Right cardiac atrium (tissue), 5 donors: Measurements from ENCODE around the gene C6orf47. TPM values are rescaled to one million over a fixed set of nuclear protein-coding genes. Genes with fewer than 3 reads are reported as not detected.

Experiments
- ATAC-seq, 2 donors: fragments of 200-7000 bp; cut with Tn5 transposase; one replicate each; pipeline versions ENCODE4 v1.8.0 to v1.9.1; 2020; ENCODE audit warnings: moderate library complexity in 2 of 2, mild to moderate bottlenecking in 1 of 2
- DNase-seq, 3 donors: peaks; one replicate each; pipeline ENCODE4 v3.0.0-alpha.2; 2020
- H3K27ac ChIP-seq: one replicate; pipeline ENCODE4 v1.5.1; 2013; ENCODE audit warnings: mild to moderate bottlenecking, low read length, control low read depth, moderate library complexity
- H3K27me3 ChIP-seq: one replicate; pipeline ENCODE4 v1.6.1; 2013; ENCODE audit not compliant: control insufficient read depth, insufficient read depth
- H3K4me1 ChIP-seq: one replicate; pipeline ENCODE4 v1.6.1; 2013; ENCODE audit warnings: low read length; ENCODE audit not compliant: control insufficient read depth, insufficient read depth
- H3K4me3 ChIP-seq: one replicate; pipeline ENCODE4 v1.5.1; 2013; ENCODE audit warnings: low read length, control low read depth
- H3K9me3 ChIP-seq: one replicate; pipeline ENCODE4 v1.6.1; 2013; ENCODE audit warnings: low read length; ENCODE audit not compliant: control insufficient read depth
- WGBS: extraction: QIAGEN DNeasy Blood & Tissue Kit; methylation state at CpG from one replicate; pipeline ENCODE4 v1.1.7; 2013; 5-methylcytosine and 5-hydroxymethylcytosine counted together
- intact Hi-C, 4 donors: fragments of 100-400 bp; cut with DNase I; formaldehyde crosslinking; loops; one replicate each; pipeline versions ENCODE4 v1.11.0 to v1.14.0; 2022 to 2023
- polyA plus RNA-seq: library from polyadenylated mRNA; stranded (reverse); fragments of 200-250 nt; gene quantifications from one replicate; pipeline ENCODE4 v1.2.3, GENCODE V29; 2013
- total RNA-seq, 4 donors: library from RNA; stranded (reverse); fragmentation: NEBNext Ultra II Directional; extraction: Animal tissue kit (Norgen Biotek cat#: 25700); gene quantifications; one replicate each; pipeline ENCODE4 v1.2.1, GENCODE V29; 2021
- donor health status: healthy with polysubstance abuse.
- donor health status: DM: no; HTN: yes; CAD: no.
- donor health status: DM: no; HTN: no; CAD: no.
- donor health status: DM: no; HTN: yes; CAD: no; lungs with severe emphysema.
- donor health status: DM: yes; HTN: yes; CAD: no.

Gene C6orf47
- total and polyA plus RNA-seq, 5 donors: 18.5 to 21.2 (median 20.4) TPM

GRCh38 chr6:31641370-31641769 lies 19.2 kb downstream of the C6orf47 start:
- no peak overlapping the region for H3K4me3 ChIP-seq
- DNase-seq: no peak
- intact Hi-C loops: no loop called here
- H3K9me3 ChIP-seq: no peaks in the 10 kb centered on the region
- no peaks in the 10 kb centered on the region for H3K27me3 ChIP-seq
- ATAC-seq: no peak
- no peaks in the 10 kb centered on the region for H3K4me1 ChIP-seq
- WGBS: 89% methylated on average over 4 of the region's 4 CpGs
- no peak overlapping the region for H3K27ac ChIP-seq

- DNase-seq (no peak), ATAC-seq (no peak)
- Histone ChIP-seq H3K9me3 (no peaks in the 10 kb centered on the region), H3K4me1 (no peaks in the 10 kb centered on the region), H3K27me3 (no peaks in the 10 kb centered on the region), H3K4me3 (no peak overlapping the region), H3K27ac (no peak overlapping the region)
- intact Hi-C loops: no loop called here
- WGBS: 93% methylated on average over 6 of the region's 6 CpGs
Measured at GRCh38 chr6:31640612-31641011, 20.0 kb downstream of the C6orf47 start.

GRCh38 chr6:31639449-31639861 lies 21.1 kb downstream of the C6orf47 start:
- H3K27ac ChIP-seq: no peak overlapping the region
- 79% methylated on average over 10 of the region's 10 CpGs for WGBS
- intact Hi-C loops: no loop called here
- no peaks in the 10 kb centered on the region for H3K27me3 ChIP-seq
- no peaks in the 10 kb centered on the region for H3K9me3 ChIP-seq
- no peak for ATAC-seq
- no peak for DNase-seq
- H3K4me3 ChIP-seq: no peak overlapping the region
- no peaks in the 10 kb centered on the region for H3K4me1 ChIP-seq

GRCh38 chr6:31639043-31639442 lies 21.5 kb downstream of the C6orf47 start:
- H3K4me3 ChIP-seq: no peak overlapping the region
- no peak overlapping the region for H3K27ac ChIP-seq
- no peaks in the 10 kb centered on the region for H3K27me3 ChIP-seq
- no peaks in the 10 kb centered on the region for H3K9me3 ChIP-seq
- H3K4me1 ChIP-seq: no peaks in the 10 kb centered on the region
- 80% methylated on average over 9 of the region's 9 CpGs for WGBS
- DNase-seq (no peak), ATAC-seq (no peak)
- intact Hi-C loops: no loop called here

- no peaks in the 10 kb centered on the region for H3K27me3 ChIP-seq
- intact Hi-C loops: no loop called here
- H3K4me3 ChIP-seq: no peak overlapping the region
- 76% methylated on average over 27 of the region's 27 CpGs for WGBS
- no peaks in the 10 kb centered on the region for H3K4me1 ChIP-seq
- no peak for ATAC-seq
- no peak for DNase-seq
- H3K27ac ChIP-seq: no peak overlapping the region
- no peaks in the 10 kb centered on the region for H3K9me3 ChIP-seq
Measured at GRCh38 chr6:31636698-31637596, 23.6 kb downstream of the C6orf47 start.

- Histone ChIP-seq H3K9me3 (no peaks in the 10 kb centered on the region), H3K27me3 (no peaks in the 10 kb centered on the region), H3K4me3 (no peak overlapping the region), H3K4me1 (no peaks in the 10 kb centered on the region), H3K27ac (no peak overlapping the region)
- DNase-seq (no peak), ATAC-seq (no peak)
- WGBS: 69% methylated on average over 11 of the region's 11 CpGs
- intact Hi-C loops: no loop called here
Measured at GRCh38 chr6:31634969-31635575, 25.5 kb downstream of the C6orf47 start.

DNA sequence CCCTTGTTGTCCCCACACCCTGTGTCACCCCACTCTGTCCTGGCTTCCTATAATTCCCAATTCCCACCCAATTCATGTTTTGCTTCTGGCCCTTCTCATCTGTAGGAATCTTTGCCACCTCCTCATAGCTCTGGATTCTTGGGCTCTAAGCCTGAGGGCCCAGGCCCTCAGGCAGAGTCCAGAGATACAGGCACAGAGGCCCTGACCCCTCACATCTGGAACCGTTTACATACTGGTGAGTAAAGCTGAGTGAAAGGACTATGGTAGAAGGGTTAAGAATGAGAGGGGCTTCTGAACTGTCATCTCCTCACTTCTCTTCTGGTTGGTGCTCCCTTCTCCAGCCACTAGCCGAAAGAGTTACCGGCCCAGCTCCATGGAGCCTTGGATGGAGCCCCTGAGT lies 26.4 kb downstream of the C6orf47 start:
- WGBS: 84% methylated on average over 3 of the region's 3 CpGs
- H3K27ac ChIP-seq: no peak overlapping the region
- no peaks in the 10 kb centered on the region for H3K9me3 ChIP-seq
- DNase-seq (no peak), ATAC-seq (no peak)
- no peaks in the 10 kb centered on the region for H3K4me1 ChIP-seq
- H3K27me3 ChIP-seq: no peaks in the 10 kb centered on the region
- H3K4me3 ChIP-seq: no peak overlapping the region
- intact Hi-C loops: no loop called here

- 78% methylated on average over 7 of the region's 7 CpGs for WGBS
Measured at GRCh38 chr6:31633447-31633846, 27.1 kb downstream of the C6orf47 start.

DNA sequence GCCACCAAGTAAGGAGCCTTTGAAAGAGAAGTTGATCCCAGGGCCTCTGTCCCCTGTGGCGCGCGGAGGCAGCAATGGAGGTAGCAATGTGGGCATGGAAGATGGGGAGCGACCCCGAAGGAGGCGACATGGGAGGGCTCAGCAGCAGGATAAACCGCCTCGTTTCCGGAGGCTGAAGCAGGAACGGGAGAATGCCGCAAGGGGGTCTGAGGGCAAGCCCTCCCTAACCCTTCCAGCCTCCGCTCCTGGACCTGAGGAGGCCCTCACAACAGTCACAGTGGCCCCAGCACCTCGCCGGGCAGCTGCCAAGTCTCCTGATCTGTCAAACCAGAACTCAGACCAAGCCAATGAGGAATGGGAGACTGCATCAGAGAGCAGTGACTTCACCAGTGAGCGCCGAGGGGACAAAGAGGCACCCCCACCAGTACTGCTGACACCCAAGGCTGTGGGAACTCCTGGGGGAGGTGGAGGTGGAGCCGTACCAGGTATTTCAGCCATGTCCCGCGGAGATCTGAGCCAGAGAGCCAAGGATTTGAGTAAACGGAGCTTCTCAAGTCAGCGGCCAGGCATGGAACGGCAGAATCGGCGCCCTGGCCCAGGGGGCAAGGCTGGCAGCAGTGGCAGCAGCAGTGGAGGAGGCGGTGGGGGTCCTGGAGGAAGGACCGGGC lies 28.2 kb downstream of the C6orf47 start:
- Histone ChIP-seq H3K27ac (no peak overlapping the region), H3K9me3 (no peaks in the 10 kb centered on the region), H3K4me3 (no peak overlapping the region), H3K4me1 (no peaks in the 10 kb centered on the region), H3K27me3 (no peaks in the 10 kb centered on the region)
- DNase-seq (peak in 1 of 3 donors; percentile 48), ATAC-seq (peak in 1 of 2 donors; percentile 2)
- WGBS: 88% methylated on average over 26 of the region's 26 CpGs
- intact Hi-C loops: no loop called here

More at GRCh38 chr6:31633447-31633846, 27.1 kb downstream of the C6orf47 start:
- no peak overlapping the region for H3K4me3 ChIP-seq
- H3K27ac ChIP-seq: no peak overlapping the region
- no peaks in the 10 kb centered on the region for H3K27me3 ChIP-seq
- intact Hi-C loops: no loop called here
- peak in 1 of 3 donors; percentile 34 for DNase-seq
- no peak for ATAC-seq
- H3K4me1 ChIP-seq: no peaks in the 10 kb centered on the region
- H3K9me3 ChIP-seq: no peaks in the 10 kb centered on the region

GRCh38 chr6:31631681-31632278 lies 28.8 kb downstream of the C6orf47 start:
- DNase-seq: peak in 1 of 3 donors; percentile 55
- Histone ChIP-seq H3K27ac (no peak overlapping the region), H3K4me3 (no peak overlapping the region), H3K4me1 (no peaks in the 10 kb centered on the region), H3K27me3 (no peaks in the 10 kb centered on the region), H3K9me3 (no peaks in the 10 kb centered on the region)
- WGBS: 89% methylated on average over 32 of the region's 32 CpGs
- ATAC-seq: peak; percentile 7 to 11
- intact Hi-C loops: no loop called here

DNA sequence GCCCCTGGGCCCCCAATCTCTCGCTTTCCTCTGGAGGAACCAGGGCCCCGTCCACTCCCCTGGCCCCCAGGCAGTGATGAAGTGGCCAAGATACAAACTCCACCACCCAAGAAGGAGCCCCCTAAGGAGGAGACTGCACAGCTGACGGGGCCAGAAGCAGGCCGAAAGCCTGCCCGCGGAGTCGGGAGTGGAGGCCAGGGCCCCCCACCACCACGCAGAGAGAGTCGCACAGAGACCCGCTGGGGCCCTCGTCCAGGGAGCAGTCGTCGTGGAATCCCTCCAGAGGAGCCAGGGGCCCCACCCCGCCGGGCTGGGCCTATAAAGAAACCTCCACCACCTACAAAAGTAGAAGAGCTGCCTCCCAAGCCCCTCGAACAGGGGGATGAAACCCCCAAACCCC lies 29.4 kb downstream of the C6orf47 start:
- 82% methylated on average over 16 of the region's 16 CpGs for WGBS
- peak in 1 of 2 donors; percentile 3 for ATAC-seq
- Histone ChIP-seq H3K4me3 (no peak overlapping the region), H3K27me3 (no peaks in the 10 kb centered on the region), H3K27ac (no peak overlapping the region), H3K9me3 (no peaks in the 10 kb centered on the region), H3K4me1 (no peaks in the 10 kb centered on the region)
- peak in 1 of 3 donors; percentile 40 for DNase-seq
- intact Hi-C loops: no loop called here
